Measurements from ENCODE around the gene TRIM66. TPM values are rescaled to one million over a fixed set of nuclear protein-coding genes. Genes with fewer than 3 reads are reported as not detected.

Gene TRIM66
- total and polyA plus RNA-seq, 9 of the 15 experiments (the other 6 are each of a cell fraction or from before 2014, with no cell fraction given) = 1.1 to 7.3 (median 4.9) TPM

- no peak for TF ChIP-seq HIVEP1 (CRISPR knock-in tag; IDR thresholded peaks at IDR 0.05)
- no peak for TF ChIP-seq MAFK (IDR thresholded peaks at IDR 0.05; ENCODE audit: low read length)
- TF ChIP-seq ELK1 (CRISPR knock-in tag; IDR thresholded peaks at IDR 0.05) = no peak
- peak; percentile 64 to 69 for TF ChIP-seq MAZ (CRISPR knock-in tag; conservative IDR thresholded peaks at IDR 0.05 in 1 of 2, IDR thresholded peaks at IDR 0.05 in 1 of 2)
- no peak for TF ChIP-seq HSF4 (CRISPR knock-in tag; IDR thresholded peaks at IDR 0.05; ENCODE audit: borderline replicate concordance)
- TF ChIP-seq DDX20 (tag; IDR thresholded peaks at IDR 0.05; ENCODE audit: low read depth) = no peak
- peak; percentile 25 for TF ChIP-seq JUND (IDR thresholded peaks at IDR 0.05; ENCODE audit: borderline replicate concordance, low read depth, low read length)
- no peak; the same call in 2 of the 3 replicates for TF ChIP-seq JUND (tag; IDR thresholded peaks at IDR 0.05; ENCODE audit: borderline replicate concordance, low read depth, low read length)
- TF ChIP-seq ZNF175 (CRISPR knock-in tag; IDR thresholded peaks at IDR 0.05; ENCODE audit: low read depth) = peak; percentile 78; the same call in 1 of the 2 replicates
- no peak for TF ChIP-seq FOXM1 (IDR thresholded peaks at IDR 0.05; ENCODE audit: low read depth)
- TF ChIP-seq FOXM1 (CRISPR knock-in tag; IDR thresholded peaks at IDR 0.05; ENCODE audit: low read depth) = no peak
- TF ChIP-seq LEF1 (IDR thresholded peaks at IDR 0.05) = 0 out of 2 replicates have a peak, but pooled peaks have one; percentile 31
- no peak for TF ChIP-seq ZBTB5 (IDR thresholded peaks at IDR 0.05)
- TF ChIP-seq RAD21 (CRISPR knock-in tag; conservative IDR thresholded peaks at IDR 0.05 in 1 of 2, IDR thresholded peaks at IDR 0.05 in 1 of 2) = no peak
- no peak for TF ChIP-seq POLR3G (IDR thresholded peaks at IDR 0.05; ENCODE audit: extremely low read depth, insufficient read length, insufficient replicate concordance)
- peak; percentile 66 for TF ChIP-seq HMGN3 (IDR thresholded peaks at IDR 0.05; ENCODE audit: borderline replicate concordance, extremely low read depth, insufficient read length, low read depth, low read length)
- TF ChIP-seq CBX1 (IDR thresholded peaks at IDR 0.05; ENCODE audit: low read depth) = peak; percentile 91; the same call in 1 of the 2 replicates
- no peak; the same call in none of the 2 replicates for TF ChIP-seq USF1 (CRISPR knock-in tag; IDR thresholded peaks at IDR 0.05)
- no peak for TF ChIP-seq MITF (IDR thresholded peaks at IDR 0.05)
- peak; percentile 81 for TF ChIP-seq PRPF4 (IDR thresholded peaks at IDR 0.05; ENCODE audit: insufficient read depth, low read depth, low read length, poor library complexity, severe bottlenecking)
- no peak for TF ChIP-seq ZSCAN29 (IDR thresholded peaks at IDR 0.05)
These were observed at the start of gene TRIM66, which contains the start of gene RPL27A (continued) for GRCh38 chr11:8682303-8683114.

All from K562 (cell line).